Uterus (tissue), 4 donors: ENCODE results near the gene ZNF714. TPM values are rescaled to one million over a fixed set of nuclear protein-coding genes. Genes with fewer than 3 reads are reported as not detected.
"Not testable (repeated sequence)": the region's sequence is repeated elsewhere in the genome, so short reads cannot be mapped to it uniquely, and the experiment has no call there.

Experiments
- DNase-seq, 2 donors: peaks; one replicate each; pipeline ENCODE4 v3.0.0-alpha.2; 2019 to 2020
- H3K27ac ChIP-seq, 2 donors: fragments of 200-600 bp; sonication (generic); 1 replicate in 1 of 2; 2 replicates in 1 of 2; pipeline ENCODE4 v1.5.1; 2016 to 2018
- H3K27me3 ChIP-seq, 2 donors: fragments of 200-600 bp; sonication (generic); one replicate each; pipeline ENCODE4 v1.5.1; 2018 to 2019; ENCODE audit warnings: control low read depth in 1 of 2
- H3K36me3 ChIP-seq, 2 donors: fragments of 200-600 bp; sonication (generic); one replicate each; pipeline ENCODE4 v1.5.1; 2019; ENCODE audit warnings: control low read depth in 1 of 2
- H3K4me1 ChIP-seq, 2 donors: fragments of 200-600 bp; sonication (generic); one replicate each; pipeline ENCODE4 v1.5.1; 2018 to 2019; ENCODE audit warnings: control low read depth in 1 of 2
- H3K4me3 ChIP-seq, 2 donors: fragments of 200-600 bp; sonication (generic); 1 replicate in 1 of 2; 2 replicates in 1 of 2; pipeline ENCODE4 v1.5.1; 2018 to 2019; ENCODE audit warnings: mild to moderate bottlenecking in 1 of 2
- H3K9me3 ChIP-seq, 2 donors: fragments of 200-600 bp; sonication (generic); one replicate each; pipeline ENCODE4 v1.5.1; 2019; ENCODE audit warnings: control low read depth in 1 of 2
- POLR2A ChIP-seq, 2 donors: fragments of 450-650 bp; IDR thresholded peaks; one replicate each; pipeline ENCODE4 v1.6.1; 2016; ENCODE audit warnings: antibody characterized with exemption in 2 of 2, mild to moderate bottlenecking in 1 of 2, moderate library complexity in 1 of 2
- intact Hi-C: fragments of 100-400 bp; cut with DNase I; formaldehyde crosslinking; loops from one replicate; pipeline ENCODE4 v1.15.1; 2023; ENCODE audit warnings: low total_unique reads
- total RNA-seq, 4 donors: library from RNA; depleted of rRNA in 3 of 4; stranded (reverse); fragments of >200 nt in 3 of 4; gene quantifications; one replicate each; pipeline versions ENCODE4 v1.1.0 to v1.2.4, GENCODE V29; 2014 to 2023
- TF ChIP-seq, protein P1 (sequence below), 4 experiments: fragments of 200-600 bp in 2 of 4; fragments of 450-650 bp in 2 of 4; sonication (generic) in 2 of 4; IDR thresholded peaks; one replicate each; pipeline ENCODE4 v1.5.1; 2016 to 2019; ENCODE audit warnings: antibody characterized with exemption in 4 of 4, mild to moderate bottlenecking in 2 of 4, moderate library complexity in 1 of 4
- donor health status: DM: yes; HTN: yes; CAD: no.

The ZNF714 gene
- total RNA-seq, 4 donors from 2014 or later: 3.3 to 28.2 (median 5.8) TPM

DNA sequence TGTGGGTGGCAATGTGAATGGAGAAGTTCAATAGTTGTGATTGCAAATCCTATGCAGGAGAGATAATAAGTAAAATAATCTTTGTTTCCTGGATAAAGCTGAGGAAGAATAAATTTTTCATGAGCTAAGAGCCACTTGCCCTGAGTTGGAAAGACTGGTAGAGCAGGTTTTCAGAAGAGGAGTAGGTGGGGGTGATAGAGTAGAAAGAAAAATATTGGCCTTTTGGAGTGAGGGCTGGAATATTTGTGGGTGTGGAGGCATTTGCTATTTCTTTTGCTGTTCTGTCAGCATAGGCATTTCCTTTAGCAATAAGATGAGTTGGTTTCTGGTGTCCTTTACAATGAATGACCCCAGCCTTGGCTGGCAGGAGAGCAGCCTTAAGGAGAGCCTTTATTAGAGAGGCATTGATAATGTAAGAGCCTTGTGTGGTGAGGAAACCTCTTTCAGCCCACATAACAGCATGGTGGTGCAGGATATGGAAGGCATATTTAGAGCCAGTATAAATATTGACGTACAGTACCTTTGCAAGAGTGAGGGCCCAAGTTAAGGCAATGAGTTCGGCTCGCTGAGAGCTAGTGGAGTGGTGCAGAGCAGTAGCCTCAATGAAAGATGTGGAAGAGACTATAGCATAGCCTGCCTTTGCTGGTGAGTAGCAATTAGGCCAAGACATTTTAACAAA is 48.2 kb downstream of the ZNF714 start:
- intact Hi-C loops: no loop called here
- Histone ChIP-seq H3K27me3 (no peaks in the 10 kb centered on the region), H3K27ac (no peak overlapping the region), H3K9me3 (no peaks in the 10 kb centered on the region), H3K4me1 (no peaks in the 10 kb centered on the region), H3K4me3 (no peak overlapping the region), H3K36me3 (no peaks in the 10 kb centered on the region)
- DNase-seq: no peak
- no peak for TF ChIP-seq POLR2A (IDR thresholded peaks at IDR 0.05)
- TF ChIP-seq, protein P1, sequence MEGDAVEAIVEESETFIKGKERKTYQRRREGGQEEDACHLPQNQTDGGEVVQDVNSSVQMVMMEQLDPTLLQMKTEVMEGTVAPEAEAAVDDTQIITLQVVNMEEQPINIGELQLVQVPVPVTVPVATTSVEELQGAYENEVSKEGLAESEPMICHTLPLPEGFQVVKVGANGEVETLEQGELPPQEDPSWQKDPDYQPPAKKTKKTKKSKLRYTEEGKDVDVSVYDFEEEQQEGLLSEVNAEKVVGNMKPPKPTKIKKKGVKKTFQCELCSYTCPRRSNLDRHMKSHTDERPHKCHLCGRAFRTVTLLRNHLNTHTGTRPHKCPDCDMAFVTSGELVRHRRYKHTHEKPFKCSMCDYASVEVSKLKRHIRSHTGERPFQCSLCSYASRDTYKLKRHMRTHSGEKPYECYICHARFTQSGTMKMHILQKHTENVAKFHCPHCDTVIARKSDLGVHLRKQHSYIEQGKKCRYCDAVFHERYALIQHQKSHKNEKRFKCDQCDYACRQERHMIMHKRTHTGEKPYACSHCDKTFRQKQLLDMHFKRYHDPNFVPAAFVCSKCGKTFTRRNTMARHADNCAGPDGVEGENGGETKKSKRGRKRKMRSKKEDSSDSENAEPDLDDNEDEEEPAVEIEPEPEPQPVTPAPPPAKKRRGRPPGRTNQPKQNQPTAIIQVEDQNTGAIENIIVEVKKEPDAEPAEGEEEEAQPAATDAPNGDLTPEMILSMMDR (IDR thresholded peaks at IDR 0.05): no peak

DNA sequence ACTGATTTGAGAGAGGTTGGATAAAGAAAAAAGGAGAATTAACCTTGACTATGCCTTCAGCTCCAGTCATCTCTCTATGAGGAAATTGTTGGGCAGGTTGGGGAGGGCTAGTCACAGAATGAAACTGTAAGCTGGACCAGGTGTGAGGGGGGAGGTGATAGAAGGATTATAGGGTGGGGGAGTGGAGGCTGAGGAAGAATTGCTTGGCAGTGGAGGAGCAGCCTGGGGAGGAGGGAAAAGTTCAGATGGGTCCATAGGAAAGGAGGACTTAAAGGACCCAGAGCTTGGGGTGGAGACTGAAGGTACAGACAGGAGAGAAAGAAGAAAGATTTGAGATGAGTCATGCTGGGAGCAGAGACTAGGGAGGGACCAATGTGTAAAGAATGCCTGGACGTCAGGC is 51.6 kb downstream of the ZNF714 start:
- H3K27ac ChIP-seq: no peak overlapping the region
- H3K9me3 ChIP-seq: no peaks in the 10 kb centered on the region
- H3K4me3 ChIP-seq: no peak overlapping the region
- no peaks in the 10 kb centered on the region for H3K27me3 ChIP-seq
- TF ChIP-seq POLR2A (IDR thresholded peaks at IDR 0.05): no peak
- TF ChIP-seq, protein P1 (IDR thresholded peaks at IDR 0.05): no peak
- intact Hi-C loops: no loop called here
- no peaks in the 10 kb centered on the region for H3K4me1 ChIP-seq
- no peak for DNase-seq
- no peaks in the 10 kb centered on the region for H3K36me3 ChIP-seq

DNA sequence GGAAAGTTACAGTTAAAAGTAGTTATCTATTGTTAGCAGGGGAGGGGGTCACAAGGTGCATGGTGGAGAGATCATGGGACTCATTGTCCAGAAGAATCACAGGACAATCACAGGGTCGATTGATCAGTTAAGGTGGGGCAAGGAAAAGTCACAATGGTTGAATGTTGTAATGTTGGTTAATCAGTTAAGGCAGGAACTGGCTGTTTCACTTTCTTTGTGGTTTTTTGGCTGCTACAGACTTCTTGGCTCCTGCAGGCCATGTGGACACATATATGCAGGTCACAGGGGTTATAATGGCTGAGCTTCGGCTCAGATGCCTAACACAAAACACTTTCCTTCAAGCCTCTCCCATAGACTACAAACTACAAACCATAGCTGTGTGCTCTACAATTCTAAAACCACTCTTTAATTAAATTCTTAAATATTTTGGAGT is 52.9 kb downstream of the ZNF714 start:
- TF ChIP-seq POLR2A (IDR thresholded peaks at IDR 0.05): no peak
- TF ChIP-seq, protein P1 (IDR thresholded peaks at IDR 0.05): no peak
- H3K9me3 ChIP-seq: no peaks in the 10 kb centered on the region

DNA sequence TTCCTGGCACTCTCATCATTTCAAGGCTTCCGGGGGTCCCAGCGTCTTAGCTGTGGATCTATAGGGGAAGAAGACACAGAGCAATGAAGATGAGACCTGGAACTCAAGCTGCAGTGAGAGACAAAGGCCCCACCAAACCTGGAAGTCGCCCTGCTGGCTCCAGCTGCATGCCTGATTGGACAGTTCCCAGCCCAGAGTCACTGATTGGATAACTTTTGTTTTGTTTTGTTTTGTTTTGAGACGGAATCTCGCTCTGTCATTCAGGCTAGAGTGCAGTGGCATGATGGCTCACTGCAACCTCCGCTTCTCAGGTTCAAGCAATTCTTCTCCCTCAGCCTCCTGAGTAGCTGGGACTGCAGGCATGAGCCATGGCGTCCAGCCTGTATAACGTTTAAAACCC is 53.4 kb downstream of the ZNF714 start:
- H3K4me3 ChIP-seq: no peak overlapping the region
- H3K9me3 ChIP-seq: no peaks in the 10 kb centered on the region
- intact Hi-C loops: no loop called here
- H3K27me3 ChIP-seq: no peaks in the 10 kb centered on the region
- no peak for DNase-seq
- H3K27ac ChIP-seq: no peak overlapping the region
- no peaks in the 10 kb centered on the region for H3K36me3 ChIP-seq
- H3K4me1 ChIP-seq: no peaks in the 10 kb centered on the region
- TF ChIP-seq POLR2A (IDR thresholded peaks at IDR 0.05): no peak
- TF ChIP-seq, protein P1 (IDR thresholded peaks at IDR 0.05): no peak

More for the DNA sequence above, 52.9 kb downstream of the ZNF714 start:
- no peaks in the 10 kb centered on the region for H3K36me3 ChIP-seq
- no peaks in the 10 kb centered on the region for H3K4me1 ChIP-seq
- DNase-seq: no peak
- no peak overlapping the region for H3K4me3 ChIP-seq
- intact Hi-C loops: no loop called here
- H3K27ac ChIP-seq: no peak overlapping the region
- H3K27me3 ChIP-seq: no peaks in the 10 kb centered on the region

DNA sequence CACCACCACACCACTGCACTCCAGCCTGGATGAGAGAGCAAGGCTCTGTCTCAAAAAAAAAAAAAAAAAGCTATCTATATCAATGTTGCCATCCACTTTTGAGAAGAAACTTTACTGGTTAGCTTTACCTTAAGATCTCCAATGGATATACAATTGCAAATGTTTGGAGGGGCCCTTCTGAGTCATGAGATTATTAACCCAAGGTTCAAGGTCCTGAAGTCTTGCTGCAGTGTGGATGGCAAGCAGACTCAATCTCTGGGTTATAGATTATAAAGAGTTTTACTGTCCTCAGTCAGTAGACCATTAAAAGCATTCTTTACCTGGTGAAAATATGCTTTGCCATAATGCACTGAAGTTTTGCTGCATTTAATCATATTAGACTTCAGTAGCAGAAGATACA is 56.1 kb downstream of the ZNF714 start:
- intact Hi-C loops: no loop called here
- TF ChIP-seq, protein P1 (IDR thresholded peaks at IDR 0.05): no peak
- TF ChIP-seq POLR2A (IDR thresholded peaks at IDR 0.05): no peak
- H3K36me3 ChIP-seq: no peaks in the 10 kb centered on the region
- no peaks in the 10 kb centered on the region for H3K27me3 ChIP-seq
- H3K9me3 ChIP-seq: no peaks in the 10 kb centered on the region
- no peak overlapping the region for H3K27ac ChIP-seq
- no peaks in the 10 kb centered on the region for H3K4me1 ChIP-seq
- no peak overlapping the region for H3K4me3 ChIP-seq
- no peak for DNase-seq

DNA sequence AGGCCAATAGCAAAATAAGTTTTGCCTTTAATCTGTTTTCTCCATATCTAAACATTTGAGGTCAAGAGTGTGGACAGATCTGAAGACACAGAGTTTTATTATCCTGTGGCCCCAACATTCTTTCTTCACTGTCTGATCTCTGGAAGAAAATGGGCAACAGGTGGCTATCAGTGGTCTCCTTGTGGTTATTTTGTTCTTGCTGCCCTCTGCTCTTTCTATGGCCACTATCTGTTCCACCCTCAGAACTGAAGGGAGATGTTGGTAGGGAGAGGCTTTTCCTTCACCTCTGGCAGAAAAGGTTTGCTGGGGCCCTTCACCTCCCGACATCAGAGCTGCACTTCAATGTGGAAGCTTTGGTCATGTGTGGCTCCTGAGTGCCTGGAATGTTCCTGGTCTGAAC is 59.0 kb downstream of the ZNF714 start:
- H3K4me1 ChIP-seq, H3K27me3 ChIP-seq, DNase-seq, H3K36me3 ChIP-seq, H3K4me3 ChIP-seq, intact Hi-C loops, H3K9me3 ChIP-seq, H3K27ac ChIP-seq: not testable (repeated sequence)
